LoVo (cell line): ENCODE measurements around the gene CATSPER1.
"Not testable (repeated sequence)": the region's sequence is repeated elsewhere in the genome, so short reads cannot be mapped to it uniquely, and the experiment has no call there.

Source experiments
- DNase-seq: peaks from one replicate; pipeline ENCODE4 v3.0.0-alpha.2; 2016; ENCODE audit warnings: low spot score

CATSPER1 gene

DNA sequence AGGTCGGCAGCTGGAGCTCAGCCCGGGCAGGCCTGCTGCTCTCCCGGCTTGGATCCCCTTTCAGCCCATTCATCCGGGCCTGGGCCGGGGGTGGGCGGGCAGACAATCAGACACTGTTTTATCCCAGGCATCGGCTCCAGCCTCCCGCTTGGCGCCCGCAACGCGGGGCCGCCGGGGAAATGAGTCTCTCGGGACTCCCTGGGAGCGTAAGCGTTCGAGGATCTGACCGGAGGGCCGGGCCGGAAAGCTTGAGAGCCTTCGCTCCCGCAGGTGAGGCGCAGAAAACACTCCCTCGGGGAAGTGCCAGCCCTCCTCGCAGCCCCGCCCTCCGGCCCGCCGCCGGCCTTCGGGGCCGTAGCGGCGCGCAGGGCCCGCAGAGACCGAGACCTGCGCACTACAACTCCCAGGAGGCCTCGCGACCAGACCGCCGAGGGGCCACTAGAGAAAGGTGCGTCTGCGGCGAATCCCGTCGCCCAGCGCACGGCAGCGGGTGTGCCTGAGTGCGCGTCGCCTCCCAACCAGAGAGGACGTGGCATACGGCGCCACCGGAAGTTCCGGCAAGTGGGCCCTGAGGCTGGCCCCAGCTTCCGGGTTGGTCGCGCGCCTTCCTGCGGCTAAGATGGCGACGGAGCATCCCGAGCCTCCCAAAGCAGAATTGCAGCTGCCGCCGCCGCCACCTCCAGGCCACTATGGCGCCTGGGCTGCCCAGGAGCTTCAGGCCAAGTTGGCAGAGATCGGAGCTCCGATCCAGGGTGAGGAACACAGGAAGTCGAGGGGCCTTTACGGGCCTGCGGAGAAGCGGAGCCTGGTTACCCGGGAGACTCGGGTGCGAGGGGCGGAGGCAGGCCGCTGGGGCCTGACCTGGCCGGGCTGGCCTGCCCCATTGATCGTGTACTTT, 25.7 kb upstream of the CATSPER1 start, which contains the start of gene SF3B2:
Gene SF3B2, plus strand, starts transcription at position 599 of the 898 bp plus-strand sequence. Its CDS starts 21 bp downstream, at position 620.
- peak; percentile 99 for DNase-seq

DNA sequence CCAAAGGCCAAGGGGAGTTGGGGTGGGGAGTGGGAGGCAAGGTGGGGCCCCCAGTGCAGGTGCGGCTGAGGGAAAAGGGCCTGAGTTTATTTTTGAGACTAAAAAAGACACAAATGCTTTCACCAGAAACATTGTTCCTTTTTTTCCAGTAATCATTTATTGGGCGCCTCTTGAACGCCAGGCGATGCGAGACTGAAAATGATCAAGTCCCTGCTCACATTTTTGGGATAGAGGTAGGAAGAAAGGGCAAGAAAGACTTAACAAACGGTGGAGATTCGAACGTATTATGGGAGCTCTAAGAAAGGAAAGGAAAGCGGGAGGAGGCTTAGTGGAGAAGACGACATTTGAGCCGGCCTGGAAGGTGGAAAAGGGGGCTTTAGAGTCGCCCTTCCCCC, 25.1 kb upstream of the CATSPER1 start:
- DNase-seq, result no peak

GRCh38 chr11:66050581-66051231, 24.4 kb upstream of the CATSPER1 start:
- DNase-seq, result no peak

GRCh38 chr11:66048547-66049323, 22.5 kb upstream of the CATSPER1 start, which contains the start of gene GAL3ST3:
GAL3ST3 (minus strand) TSS chr11:66049161; CDS start chr11:66045415, 3,746 bp downstream.
- DNase-seq, result no peak

GRCh38 chr11:66047541-66048365, 21.5 kb upstream of the CATSPER1 start:
- DNase-seq, result no peak

- no peak for DNase-seq
These were observed 20.6 kb upstream of the CATSPER1 start for GRCh38 chr11:66046901-66047300.

GRCh38 chr11:66045177-66045639, 18.9 kb upstream of the CATSPER1 start:
- DNase-seq, result peak; percentile 77

GRCh38 chr11:66044757-66045156, 18.5 kb upstream of the CATSPER1 start:
- DNase-seq, result no peak

GRCh38 chr11:66042996-66043906, 17.0 kb upstream of the CATSPER1 start:
- no peak for DNase-seq

- DNase-seq, result no peak
These were observed 16.1 kb upstream of the CATSPER1 start for GRCh38 chr11:66042227-66042995.

DNA sequence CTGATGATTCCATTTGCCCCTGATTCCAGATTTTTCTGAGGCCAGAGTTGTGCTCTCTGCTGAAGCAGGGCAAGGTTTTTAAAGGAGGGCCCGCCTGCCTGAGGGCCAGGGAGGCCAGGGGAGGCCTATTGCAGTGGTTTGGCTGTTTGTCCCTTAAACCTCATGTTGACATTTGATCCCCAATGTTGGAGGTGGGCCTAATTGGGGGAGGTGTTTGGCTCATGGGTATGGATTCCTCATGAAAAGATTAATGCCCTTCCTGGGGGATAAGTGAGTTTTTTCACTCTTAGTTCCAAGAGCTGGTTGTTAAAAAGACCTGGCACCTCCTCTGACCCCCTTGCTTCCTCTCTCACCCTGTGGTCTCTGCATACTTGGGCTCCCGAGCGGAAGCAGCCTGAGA, 13.5 kb upstream of the CATSPER1 start:
- DNase-seq, result no peak

DNA sequence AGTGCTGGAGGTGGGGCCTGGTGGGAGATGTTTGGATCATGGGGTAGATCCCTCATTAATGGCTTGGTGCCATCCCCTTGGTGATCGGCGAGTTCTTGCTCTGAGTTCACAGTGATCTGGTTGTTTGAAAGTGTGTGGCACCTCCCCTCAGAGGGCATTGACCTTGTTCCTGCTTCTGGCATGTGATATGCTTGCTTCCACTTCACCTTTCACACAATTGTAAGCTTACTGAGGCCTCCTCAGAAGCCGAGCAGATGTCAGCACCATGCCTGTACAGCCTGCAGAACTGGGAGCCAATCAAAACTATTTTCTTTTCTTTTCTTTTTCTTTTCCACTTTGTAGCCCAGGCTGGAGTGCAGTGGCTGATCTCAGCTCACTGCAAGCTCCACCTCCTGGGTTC, 11.0 kb upstream of the CATSPER1 start:
- no peak for DNase-seq

GRCh38 chr11:66036334-66036710, 10.0 kb upstream of the CATSPER1 start:
- no peak for DNase-seq

DNA sequence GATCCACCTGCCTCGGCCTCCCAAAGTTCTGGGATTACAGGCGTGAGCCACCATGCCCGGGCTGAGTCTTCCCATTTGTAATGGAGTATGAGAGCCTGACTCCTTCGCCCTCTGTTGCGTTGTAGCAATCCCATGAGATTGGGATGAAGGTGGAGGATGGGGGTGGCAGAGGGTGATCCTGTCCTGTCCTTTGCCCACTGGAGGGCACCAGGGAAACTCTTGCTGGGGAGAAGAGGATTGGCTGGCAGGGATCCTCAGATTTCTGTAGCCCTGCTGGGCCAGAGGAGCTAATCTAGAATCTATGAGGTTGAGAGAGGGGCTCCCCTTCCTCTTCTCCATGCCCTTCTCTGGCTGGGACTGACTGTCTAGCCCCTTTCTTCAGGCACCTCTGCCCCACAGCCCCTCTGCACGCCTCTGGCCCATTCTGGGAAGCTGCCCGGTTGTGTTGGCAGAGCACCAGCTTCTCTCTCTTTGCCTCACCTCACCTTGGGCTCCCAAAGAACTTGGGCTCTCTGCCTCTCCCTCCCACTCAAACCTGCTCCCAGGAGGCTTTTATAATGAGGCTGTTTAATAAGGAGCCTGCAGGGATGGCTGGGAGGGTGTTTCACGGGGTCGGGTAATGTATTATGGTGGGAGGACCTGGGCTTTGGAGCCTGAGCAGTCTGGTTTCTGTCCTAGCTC, 9.5 kb upstream of the CATSPER1 start:
- DNase-seq, result no peak

- no peak for DNase-seq
These were observed 6.9 kb upstream of the CATSPER1 start for GRCh38 chr11:66032957-66033735.

DNA sequence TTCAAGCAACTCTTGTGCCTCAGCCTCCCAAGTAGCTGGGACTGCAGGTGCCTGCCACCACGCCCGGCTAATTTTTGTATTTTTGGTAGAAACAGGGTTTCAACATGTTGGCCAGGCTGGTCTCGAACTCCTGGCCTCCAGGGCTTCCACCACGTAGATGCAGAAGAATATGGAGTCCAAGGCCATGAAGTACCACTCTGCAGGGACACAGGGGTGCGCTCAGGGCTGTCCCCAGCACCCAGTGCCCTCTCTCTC, 3.2 kb downstream of the CATSPER1 start:
- not testable (repeated sequence) for DNase-seq

DNA sequence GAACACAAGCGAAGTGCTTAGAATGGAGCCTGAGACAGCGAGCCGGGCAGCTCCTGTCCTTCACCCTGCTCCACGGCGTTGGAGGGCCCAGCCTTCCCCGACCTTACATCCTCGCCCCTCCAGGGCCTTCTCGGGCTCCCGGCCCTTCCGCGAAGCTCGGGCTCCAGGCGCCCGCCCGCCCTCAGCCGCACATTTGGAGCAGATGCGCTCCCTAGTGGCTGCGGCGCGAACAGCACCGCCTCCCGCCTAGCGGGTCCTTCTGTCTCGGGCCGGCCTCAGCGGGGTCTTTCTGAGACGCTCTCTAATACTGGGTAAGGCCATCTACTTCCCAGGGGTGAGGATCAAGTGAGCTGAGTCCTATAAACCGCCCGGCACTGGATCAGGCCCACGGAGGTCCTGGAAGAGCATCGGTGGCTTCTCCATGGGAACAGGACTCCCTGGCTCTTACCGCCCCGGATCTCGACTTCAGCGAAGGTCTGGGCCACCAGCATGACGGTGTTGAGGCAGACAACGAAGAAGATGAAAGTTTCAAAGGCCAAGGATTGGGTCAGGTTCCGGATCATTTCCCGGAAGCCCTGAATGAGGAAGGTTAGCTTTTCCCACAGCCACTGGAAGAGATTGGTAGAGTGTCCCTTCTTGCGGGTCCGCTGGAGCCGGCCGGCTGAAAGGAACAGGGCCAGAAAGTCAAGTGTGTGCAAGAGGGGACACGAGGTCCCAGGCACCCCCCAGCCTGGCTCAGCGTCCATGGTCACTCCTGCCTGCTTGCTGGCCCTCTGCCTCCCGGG, 3.7 kb downstream of the CATSPER1 start:
- DNase-seq, result peak; percentile 76
